Parathyroid adenoma (tissue), 2 donors: ENCODE results near the gene COCH.

Source experiments
- H2AFZ ChIP-seq: fragments of 300-600 bp; sonication (generic); one replicate; pipeline ENCODE4 v1.7.0; 2017; ENCODE audit warnings: antibody characterized with exemption, mild to moderate bottlenecking
- H3K27ac ChIP-seq: fragments of 300-600 bp; sonication (generic); one replicate; pipeline ENCODE4 v1.7.0; 2017
- H3K27me3 ChIP-seq: fragments of 300-600 bp; sonication (generic); one replicate; pipeline ENCODE4 v1.7.0; 2017; ENCODE audit warnings: low read length; ENCODE audit not compliant: control insufficient read depth, insufficient read depth
- H3K36me3 ChIP-seq: fragments of 300-600 bp; sonication (generic); one replicate; pipeline ENCODE4 v1.7.0; 2017; ENCODE audit warnings: low read length; ENCODE audit not compliant: control insufficient read depth, insufficient read depth
- H3K4me1 ChIP-seq: fragments of 300-600 bp; sonication (generic); one replicate; pipeline ENCODE4 v1.7.0; 2017; ENCODE audit warnings: control low read depth
- H3K4me2 ChIP-seq: fragments of 300-600 bp; sonication (generic); one replicate; pipeline ENCODE4 v1.7.0; 2017; ENCODE audit warnings: low read length
- H3K4me3 ChIP-seq: fragments of 300-600 bp; sonication (generic); one replicate; pipeline ENCODE4 v1.7.0; 2017; ENCODE audit warnings: low read depth, low read length
- H3K79me2 ChIP-seq: fragments of 300-600 bp; sonication (generic); one replicate; pipeline ENCODE4 v1.7.0; 2017; ENCODE audit warnings: control low read depth
- H3K9ac ChIP-seq: fragments of 300-600 bp; sonication (generic); one replicate; pipeline ENCODE4 v1.7.0; 2017; ENCODE audit warnings: mild to moderate bottlenecking
- H3K9me3 ChIP-seq: fragments of 300-600 bp; sonication (generic); one replicate; pipeline ENCODE4 v1.7.0; 2017; ENCODE audit warnings: low read length; ENCODE audit not compliant: control insufficient read depth
- CTCF ChIP-seq: fragments of 300-600 bp; sonication (generic); IDR thresholded peaks from one replicate; pipeline ENCODE4 v1.7.0; 2017; ENCODE audit warnings: antibody characterized with exemption, mild to moderate bottlenecking
- donor health status: primary hyperparathyroidism.

Gene COCH

GRCh38 chr14:30882431-30882830, 8.1 kb downstream of the COCH start:
- H3K27me3 ChIP-seq: no peaks in the 10 kb centered on the region
- H3K36me3 ChIP-seq: no peaks in the 10 kb centered on the region
- H3K79me2 ChIP-seq: no peaks in the 10 kb centered on the region
- H3K4me1 ChIP-seq: no peaks in the 10 kb centered on the region
- H3K27ac ChIP-seq: no peak overlapping the region
- H3K4me3 ChIP-seq: no peak overlapping the region
- no peak overlapping the region for H2AFZ ChIP-seq
- H3K9me3 ChIP-seq: no peaks in the 10 kb centered on the region
- TF ChIP-seq CTCF: no peak
- no peak overlapping the region for H3K4me2 ChIP-seq
- no peak overlapping the region for H3K9ac ChIP-seq

GRCh38 chr14:30883508-30884294, 9.3 kb downstream of the COCH start:
- Histone ChIP-seq H3K4me3 (no peak overlapping the region), H3K4me1 (no peaks in the 10 kb centered on the region), H3K27ac (no peak overlapping the region), H3K36me3 (no peaks in the 10 kb centered on the region), H3K79me2 (no peaks in the 10 kb centered on the region), H3K9me3 (no peaks in the 10 kb centered on the region), H3K9ac (no peak overlapping the region), H3K4me2 (no peak overlapping the region), H2AFZ (no peak overlapping the region), H3K27me3 (no peaks in the 10 kb centered on the region)
- TF ChIP-seq CTCF: no peak

- no peaks in the 10 kb centered on the region for H3K4me1 ChIP-seq
Measured at GRCh38 chr14:30884901-30885300, 10.5 kb downstream of the COCH start.

GRCh38 chr14:30885840-30886740, 11.7 kb downstream of the COCH start:
- Histone ChIP-seq H3K9me3 (no peaks in the 10 kb centered on the region), H3K9ac (no peak overlapping the region), H3K36me3 (no peaks in the 10 kb centered on the region)

More at GRCh38 chr14:30884901-30885300, 10.5 kb downstream of the COCH start:
- Histone ChIP-seq H3K4me3 (no peak overlapping the region), H3K79me2 (no peaks in the 10 kb centered on the region), H3K27ac (no peak overlapping the region), H3K9me3 (no peaks in the 10 kb centered on the region), H3K27me3 (no peaks in the 10 kb centered on the region), H3K4me2 (no peak overlapping the region), H2AFZ (no peak overlapping the region), H3K36me3 (no peaks in the 10 kb centered on the region), H3K9ac (no peak overlapping the region)
- no peak for TF ChIP-seq CTCF

More at GRCh38 chr14:30885840-30886740, 11.7 kb downstream of the COCH start:
- Histone ChIP-seq H3K27me3 (no peaks in the 10 kb centered on the region), H3K4me1 (no peaks in the 10 kb centered on the region), H3K79me2 (no peaks in the 10 kb centered on the region), H3K27ac (no peak overlapping the region), H2AFZ (no peak overlapping the region), H3K4me3 (no peak overlapping the region), H3K4me2 (no peak overlapping the region)
- TF ChIP-seq CTCF: no peak
